Measurements from ENCODE around the gene PDZRN4.

Gene PDZRN4

GRCh38 chr12:41344776-41345470 lies 156.8 kb downstream of the PDZRN4 start:
- DNase-seq (ENCODE audit: low read depth), result no peak
- TF ChIP-seq CTCF (IDR thresholded peaks at IDR 0.05; ENCODE audit: control insufficient read depth, extremely low read depth, insufficient read depth), result no peak

GRCh38 chr12:41348198-41348597 lies 160.1 kb downstream of the PDZRN4 start:
- TF ChIP-seq CTCF (IDR thresholded peaks at IDR 0.05; ENCODE audit: control insufficient read depth, extremely low read depth, insufficient read depth), result no peak
- H3K4me3 ChIP-seq (ENCODE audit: low read depth, low read length), result no peak overlapping the region
- DNase-seq (ENCODE audit: low read depth), result no peak

More at GRCh38 chr12:41344776-41345470, 156.8 kb downstream of the PDZRN4 start:
- H3K4me3 ChIP-seq (ENCODE audit: low read depth, low read length), result no peak overlapping the region

- no peak for DNase-seq (ENCODE audit: low read depth)
- TF ChIP-seq CTCF (IDR thresholded peaks at IDR 0.05; ENCODE audit: control insufficient read depth, extremely low read depth, insufficient read depth), result no peak
- no peak overlapping the region for H3K4me3 ChIP-seq (ENCODE audit: low read depth, low read length)
These were observed 168.1 kb downstream of the PDZRN4 start for GRCh38 chr12:41356181-41356580.

GRCh38 chr12:41361738-41362137 lies 173.6 kb downstream of the PDZRN4 start:
- no peak for DNase-seq (ENCODE audit: low read depth)
- no peak for TF ChIP-seq CTCF (IDR thresholded peaks at IDR 0.05; ENCODE audit: control insufficient read depth, extremely low read depth, insufficient read depth)
- no peak overlapping the region for H3K4me3 ChIP-seq (ENCODE audit: low read depth, low read length)

GRCh38 chr12:41362510-41362909 lies 174.4 kb downstream of the PDZRN4 start:
- DNase-seq (ENCODE audit: low read depth), result no peak
- H3K4me3 ChIP-seq (ENCODE audit: low read depth, low read length), result no peak overlapping the region
- TF ChIP-seq CTCF (IDR thresholded peaks at IDR 0.05; ENCODE audit: control insufficient read depth, extremely low read depth, insufficient read depth), result no peak

- no peak overlapping the region for H3K4me3 ChIP-seq (ENCODE audit: low read depth, low read length)
- TF ChIP-seq CTCF (IDR thresholded peaks at IDR 0.05; ENCODE audit: control insufficient read depth, extremely low read depth, insufficient read depth), result no peak
- no peak for DNase-seq (ENCODE audit: low read depth)
These were observed 174.8 kb downstream of the PDZRN4 start for GRCh38 chr12:41362931-41363330.

- DNase-seq (ENCODE audit: low read depth), result no peak
- TF ChIP-seq CTCF (IDR thresholded peaks at IDR 0.05; ENCODE audit: control insufficient read depth, extremely low read depth, insufficient read depth), result no peak
- H3K4me3 ChIP-seq (ENCODE audit: low read depth, low read length), result no peak overlapping the region
These were observed 176.1 kb downstream of the PDZRN4 start for GRCh38 chr12:41364211-41364610.

All from LNCaP clone FGC (cell line).